A549 (cell line): ENCODE measurements around the gene CILP2. TPM values are rescaled to one million over a fixed set of nuclear protein-coding genes. Genes with fewer than 3 reads are reported as not detected.

Source experiments
- ATAC-seq, 2 experiments: fragments of 200-7000 bp in 1 of 2; fragments of >200 bp in 1 of 2; cut with Nextera tagmentation in 1 of 2; cut with Tn5 transposase in 1 of 2; 3 replicates each; pipeline versions ENCODE4 v1.8.0 to v1.9.1; 2018 to 2020; ENCODE audit warnings: mild to moderate bottlenecking in 1 of 2, moderate library complexity in 1 of 2
- CTCF ChIA-PET: fragments of 300-600 bp; sonication (Branson Sonifier 250); formaldehyde crosslinking; extraction: SDS; loops from one replicate; lab custom pipeline; 2021; ENCODE audit warnings: antibody characterized with exemption, inconsistent platforms; lab: Yijun Ruan, JAX
- POLR2A ChIA-PET: fragments of 350-600 bp; formaldehyde crosslinking; extraction: SDS; loops from one replicate; lab custom pipeline; 2021; ENCODE audit warnings: antibody characterized with exemption, inconsistent platforms; lab: Yijun Ruan, JAX
- DNase-seq, 2 experiments: peaks; one replicate each; pipeline versions ENCODE4 v3.0.0 to v3.0.0-alpha.2; 2011 to 2016; ENCODE audit warnings: low read depth in 1 of 2, low spot score in 1 of 2
- FAIRE-seq: peaks from 2 replicates; lab custom pipeline; 2011; peaks lifted over from hg19 to GRCh38; lab: Jason Lieb, UNC
- H3K27ac ChIP-seq, 2 experiments: fragments of >200 bp; sonication (Bioruptor Twin); formaldehyde crosslinking; 3 replicates each; pipeline ENCODE4 v1.5.1; 2016 to 2017
- H3K4me1 ChIP-seq: fragments of >200 bp; sonication (Bioruptor Twin); formaldehyde crosslinking; 3 replicates; pipeline ENCODE4 v1.6.1; 2016
- H3K4me2 ChIP-seq: fragments of >200 bp; sonication (Bioruptor Twin); formaldehyde crosslinking; 3 replicates; pipeline ENCODE4 v1.6.1; 2016
- H3K4me3 ChIP-seq: fragments of >200 bp; sonication (Bioruptor Twin); formaldehyde crosslinking; 3 replicates; pipeline ENCODE4 v1.5.1; 2016
- H3K9me3 ChIP-seq: fragments of >200 bp; sonication (Bioruptor Twin); formaldehyde crosslinking; 3 replicates; pipeline ENCODE4 v1.6.1; 2016
- BHLHE40 ChIP-seq: IDR thresholded peaks from 2 replicates; pipeline ENCODE4 v1.6.1; 2012; ENCODE audit warnings: low read depth, low read length, inconsistent platforms
- CBX8 ChIP-seq: fragments of 200-600 bp; sonication (generic); IDR thresholded peaks from 2 replicates; pipeline ENCODE4 v1.6.1; 2016
- CEBPB ChIP-seq, 2 experiments: fragments of >200 bp in 1 of 2; sonication (Bioruptor Twin) in 1 of 2; formaldehyde crosslinking in 1 of 2; IDR thresholded peaks; 2 replicates each; pipeline ENCODE4 v1.6.1; 2012 to 2016
- EHMT2 ChIP-seq: fragments of 200-600 bp; sonication (generic); IDR thresholded peaks from 2 replicates; pipeline ENCODE4 v1.6.1; 2016; ENCODE audit warnings: antibody characterized with exemption, low read depth, mild to moderate bottlenecking, moderate library complexity
- FOXS1 ChIP-seq: fragments of 250-450 bp; sonication (Bioruptor Pico); IDR thresholded peaks from 2 replicates; pipeline ENCODE4 v1.5.0; 2020; ENCODE audit warnings: mild to moderate bottlenecking, moderate library complexity
- GATA3 ChIP-seq: IDR thresholded peaks from 2 replicates; pipeline ENCODE4 v1.6.1; 2012; ENCODE audit warnings: borderline replicate concordance
- HEYL ChIP-seq: fragments of 250-450 bp; sonication (Bioruptor Pico); IDR thresholded peaks from 2 replicates; pipeline ENCODE4 v1.8.0; 2021; ENCODE audit warnings: mild to moderate bottlenecking, moderate library complexity
- HOXB13 ChIP-seq: fragments of 250-450 bp; sonication (Bioruptor Pico); IDR thresholded peaks from 2 replicates; pipeline ENCODE4 v1.5.0; 2020; ENCODE audit warnings: low read depth, mild to moderate bottlenecking, moderate library complexity
- HOXB5 ChIP-seq: fragments of 250-450 bp; sonication (Bioruptor Pico); IDR thresholded peaks from 2 replicates; pipeline ENCODE4 v1.5.0; 2020; ENCODE audit warnings: mild to moderate bottlenecking, moderate library complexity
- JUN ChIP-seq, 2 experiments: fragments of >200 bp; sonication (Bioruptor Twin); formaldehyde crosslinking; IDR thresholded peaks; 2 replicates in 1 of 2; 3 replicates in 1 of 2; pipeline ENCODE4 v1.6.1; 2016 to 2017
- KDM5A ChIP-seq: fragments of 200-600 bp; sonication (generic); IDR thresholded peaks from 2 replicates; pipeline ENCODE4 v1.6.1; 2016; ENCODE audit warnings: antibody characterized with exemption, mild to moderate bottlenecking
- MAFK ChIP-seq: fragments of 450-650 bp; IDR thresholded peaks from 2 replicates; pipeline ENCODE4 v1.6.1; 2014; ENCODE audit not compliant: partially characterized antibody
- MAZ ChIP-seq: fragments of 150-350 bp; IDR thresholded peaks from 2 replicates; pipeline ENCODE4 v1.6.1; 2014; ENCODE audit warnings: antibody characterized with exemption, low read depth, low read length, borderline replicate concordance
- NFE2L2 ChIP-seq: fragments of 150-350 bp; conservative IDR thresholded peaks from 2 replicates; pipeline ENCODE4 v1.6.1; 2014; ENCODE audit warnings: low read length
- NPAS2 ChIP-seq: fragments of 250-450 bp; sonication (Bioruptor Pico); IDR thresholded peaks from 2 replicates; pipeline ENCODE4 v1.8.0; 2022; ENCODE audit warnings: mild to moderate bottlenecking, moderate library complexity, borderline replicate concordance
- PHF8 ChIP-seq: fragments of 200-600 bp; sonication (generic); IDR thresholded peaks from 2 replicates; pipeline ENCODE4 v1.6.1; 2016; ENCODE audit warnings: low read depth, mild to moderate bottlenecking, antibody characterized with exemption, moderate library complexity, borderline replicate concordance
- POLR2AphosphoS2 ChIP-seq: conservative IDR thresholded peaks from 2 replicates; pipeline ENCODE4 v1.6.1; 2012; ENCODE audit warnings: low read length, improper control_type of control experiment, inconsistent platforms
- RAD21 ChIP-seq, 2 experiments: fragments of >200 bp in 1 of 2; sonication (Bioruptor Twin) in 1 of 2; formaldehyde crosslinking in 1 of 2; IDR thresholded peaks in 1 of 2; conservative IDR thresholded peaks in 1 of 2; 2 replicates in 1 of 2; 3 replicates in 1 of 2; pipeline ENCODE4 v1.6.1; 2012 to 2018; ENCODE audit warnings: inconsistent platforms in 1 of 2
- RARB ChIP-seq: fragments of 250-450 bp; sonication (Bioruptor Pico); IDR thresholded peaks from 2 replicates; pipeline ENCODE4 v1.8.0; 2021; ENCODE audit warnings: mild to moderate bottlenecking, moderate library complexity
- RFX5 ChIP-seq: fragments of 450-650 bp; IDR thresholded peaks from 2 replicates; pipeline ENCODE4 v1.7.1; 2014; ENCODE audit warnings: antibody characterized with exemption, mild to moderate bottlenecking, moderate library complexity
- SMC3 ChIP-seq: fragments of >200 bp; sonication (Bioruptor Twin); formaldehyde crosslinking; IDR thresholded peaks from 3 replicates; pipeline ENCODE4 v1.6.1; 2018; ENCODE audit warnings: inconsistent platforms
- SREBF2 ChIP-seq: fragments of 450-650 bp; IDR thresholded peaks from 2 replicates; pipeline ENCODE4 v1.6.1; 2014; ENCODE audit warnings: mild to moderate bottlenecking, moderate library complexity
- TP53 ChIP-seq: fragments of 250-450 bp; sonication (Bioruptor Pico); IDR thresholded peaks from 2 replicates; pipeline ENCODE4 v1.5.0; 2021; ENCODE audit warnings: mild to moderate bottlenecking, moderate library complexity
- ZC3H11A ChIP-seq: fragments of 450-650 bp; IDR thresholded peaks from 2 replicates; pipeline ENCODE4 v1.6.1; 2014; ENCODE audit warnings: antibody characterized with exemption, mild to moderate bottlenecking
- ZNF302 ChIP-seq: fragments of 250-450 bp; sonication (Bioruptor Pico); IDR thresholded peaks from 2 replicates; pipeline ENCODE4 v1.9.0; 2021; ENCODE audit warnings: inconsistent platforms, mild to moderate bottlenecking, moderate library complexity
- ZSCAN20 ChIP-seq: fragments of 250-450 bp; sonication (Bioruptor Pico); IDR thresholded peaks from 2 replicates; pipeline ENCODE4 v1.8.0; 2022; ENCODE audit warnings: mild to moderate bottlenecking, moderate library complexity
- WGBS: methylation state at CpG from one replicate; pipeline ENCODE4 v1.1.6; 2017; ENCODE audit errors: missing lambda C conversion rate; 5-methylcytosine and 5-hydroxymethylcytosine counted together
- polyA plus RNA-seq, 4 experiments: library from polyadenylated mRNA; depleted of rRNA in 3 of 4; stranded (reverse); fragments of >200 nt; fragmentation: RNase III in 1 of 4; extraction: RNeasy Plus Mini Kit Qiagen cat#74134 plus additional on column Dnase treatment in 1 of 4; gene quantifications; 2 replicates in 3 of 4; 3 replicates in 1 of 4; pipeline ENCODE4 v1.2.3, GENCODE V29; 2011 to 2017
- TF ChIP-seq, protein P1 (sequence below): fragments of >200 bp; sonication (Bioruptor Twin); formaldehyde crosslinking; IDR thresholded peaks from 3 replicates; pipeline ENCODE4 v1.6.1; 2016
- TF ChIP-seq, protein P2 (sequence below): fragments of 200-600 bp; sonication (generic); IDR thresholded peaks from 2 replicates; pipeline ENCODE4 v1.6.1; 2016; ENCODE audit warnings: antibody characterized with exemption, mild to moderate bottlenecking, moderate library complexity
- TF ChIP-seq, protein P3 (sequence below): IDR thresholded peaks from 2 replicates; pipeline ENCODE4 v1.6.1; 2012
- TF ChIP-seq, protein P4 (sequence below): fragments of >200 bp; sonication (Bioruptor Twin); formaldehyde crosslinking; IDR thresholded peaks from 2 replicates; pipeline ENCODE4 v1.6.1; 2016

CILP2 gene
- polyA plus RNA-seq, 2 of the 4 experiments (the other 2 are of a cell fraction): 0.17 TPM

DNA sequence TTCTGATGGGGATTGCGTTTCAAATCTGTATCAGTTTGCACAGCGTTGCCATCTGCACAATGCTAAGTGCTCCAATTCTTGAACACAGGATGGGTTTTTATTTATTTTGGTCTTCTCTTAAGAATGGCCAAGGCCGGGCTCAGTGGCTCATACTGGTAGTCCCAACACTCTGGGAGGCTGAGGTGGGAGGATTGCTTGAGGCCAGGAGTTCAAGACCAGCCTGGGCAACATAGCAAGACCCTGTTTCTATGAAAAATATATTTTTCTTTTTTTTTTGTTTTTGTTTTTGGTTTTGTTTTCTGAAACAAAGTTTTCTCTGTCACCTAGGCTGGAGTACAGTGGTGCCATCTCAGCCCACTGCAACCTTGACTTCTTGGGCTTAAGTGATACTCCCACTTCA is 14.9 kb upstream of the CILP2 start (continued):
- TF ChIP-seq, protein P1, sequence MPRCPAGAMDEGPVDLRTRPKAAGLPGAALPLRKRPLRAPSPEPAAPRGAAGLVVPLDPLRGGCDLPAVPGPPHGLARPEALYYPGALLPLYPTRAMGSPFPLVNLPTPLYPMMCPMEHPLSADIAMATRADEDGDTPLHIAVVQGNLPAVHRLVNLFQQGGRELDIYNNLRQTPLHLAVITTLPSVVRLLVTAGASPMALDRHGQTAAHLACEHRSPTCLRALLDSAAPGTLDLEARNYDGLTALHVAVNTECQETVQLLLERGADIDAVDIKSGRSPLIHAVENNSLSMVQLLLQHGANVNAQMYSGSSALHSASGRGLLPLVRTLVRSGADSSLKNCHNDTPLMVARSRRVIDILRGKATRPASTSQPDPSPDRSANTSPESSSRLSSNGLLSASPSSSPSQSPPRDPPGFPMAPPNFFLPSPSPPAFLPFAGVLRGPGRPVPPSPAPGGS: no peak
- no peak for TF ChIP-seq JUN (IDR thresholded peaks at IDR 0.05)

DNA sequence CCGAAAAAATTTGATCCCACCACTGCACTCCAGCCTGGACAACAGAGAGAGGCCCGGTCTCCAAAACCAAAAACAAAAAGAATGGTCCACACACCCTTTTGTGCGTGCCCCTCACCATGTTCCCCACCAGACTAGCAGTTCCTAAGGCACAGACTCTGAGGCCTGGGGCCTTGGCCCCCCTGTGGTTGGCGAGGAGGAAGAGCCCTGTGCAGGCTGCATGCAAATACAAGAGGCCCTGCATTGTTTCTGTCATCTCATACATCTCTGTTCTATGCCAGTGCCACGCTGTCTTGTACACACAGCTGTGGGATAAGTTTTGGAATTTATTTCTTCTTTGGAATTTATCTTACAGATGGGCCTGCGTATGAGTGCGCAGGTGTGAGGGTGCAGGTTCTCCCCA is 14.0 kb upstream of the CILP2 start:
- FAIRE-seq (no peak), DNase-seq (no peak), ATAC-seq (no peak)
- 83% methylated on average over 6 of the region's 7 CpGs for WGBS
- POLR2A ChIA-PET: no interaction called here
- Histone ChIP-seq H3K9me3 (no peaks in the 10 kb centered on the region), H3K4me3 (no peak overlapping the region), H3K27ac (no peak overlapping the region), H3K4me2 (no peak overlapping the region), H3K4me1 (no peaks in the 10 kb centered on the region)
- CTCF ChIA-PET: interaction anchor here (0.6 kb wide), 1 partner anchor 88 kb away, joined by 4 read pairs; no protein-coding TSS in a partner anchor
- TF ChIP-seq FOXS1 (no peak), HEYL (no peak), RFX5 (no peak), HOXB5 (CRISPR knock-in tag) (no peak), NPAS2 (CRISPR knock-in tag) (no peak), TP53 (CRISPR knock-in tag) (no peak), RAD21 (conservative IDR thresholded peaks at IDR 0.05 in 1 of 2, IDR thresholded peaks at IDR 0.05 in 1 of 2) (no peak), CBX8 (no peak), SREBF2 (no peak), PHF8 (no peak), ZNF302 (no peak), HOXB13 (CRISPR knock-in tag) (no peak), NFE2L2 (no peak), MAZ (no peak), JUN (IDR thresholded peaks at IDR 0.05) (no peak), RARB (CRISPR knock-in tag) (no peak)
- TF ChIP-seq, protein P2, sequence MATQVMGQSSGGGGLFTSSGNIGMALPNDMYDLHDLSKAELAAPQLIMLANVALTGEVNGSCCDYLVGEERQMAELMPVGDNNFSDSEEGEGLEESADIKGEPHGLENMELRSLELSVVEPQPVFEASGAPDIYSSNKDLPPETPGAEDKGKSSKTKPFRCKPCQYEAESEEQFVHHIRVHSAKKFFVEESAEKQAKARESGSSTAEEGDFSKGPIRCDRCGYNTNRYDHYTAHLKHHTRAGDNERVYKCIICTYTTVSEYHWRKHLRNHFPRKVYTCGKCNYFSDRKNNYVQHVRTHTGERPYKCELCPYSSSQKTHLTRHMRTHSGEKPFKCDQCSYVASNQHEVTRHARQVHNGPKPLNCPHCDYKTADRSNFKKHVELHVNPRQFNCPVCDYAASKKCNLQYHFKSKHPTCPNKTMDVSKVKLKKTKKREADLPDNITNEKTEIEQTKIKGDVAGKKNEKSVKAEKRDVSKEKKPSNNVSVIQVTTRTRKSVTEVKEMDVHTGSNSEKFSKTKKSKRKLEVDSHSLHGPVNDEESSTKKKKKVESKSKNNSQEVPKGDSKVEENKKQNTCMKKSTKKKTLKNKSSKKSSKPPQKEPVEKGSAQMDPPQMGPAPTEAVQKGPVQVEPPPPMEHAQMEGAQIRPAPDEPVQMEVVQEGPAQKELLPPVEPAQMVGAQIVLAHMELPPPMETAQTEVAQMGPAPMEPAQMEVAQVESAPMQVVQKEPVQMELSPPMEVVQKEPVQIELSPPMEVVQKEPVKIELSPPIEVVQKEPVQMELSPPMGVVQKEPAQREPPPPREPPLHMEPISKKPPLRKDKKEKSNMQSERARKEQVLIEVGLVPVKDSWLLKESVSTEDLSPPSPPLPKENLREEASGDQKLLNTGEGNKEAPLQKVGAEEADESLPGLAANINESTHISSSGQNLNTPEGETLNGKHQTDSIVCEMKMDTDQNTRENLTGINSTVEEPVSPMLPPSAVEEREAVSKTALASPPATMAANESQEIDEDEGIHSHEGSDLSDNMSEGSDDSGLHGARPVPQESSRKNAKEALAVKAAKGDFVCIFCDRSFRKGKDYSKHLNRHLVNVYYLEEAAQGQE: no peak

DNA sequence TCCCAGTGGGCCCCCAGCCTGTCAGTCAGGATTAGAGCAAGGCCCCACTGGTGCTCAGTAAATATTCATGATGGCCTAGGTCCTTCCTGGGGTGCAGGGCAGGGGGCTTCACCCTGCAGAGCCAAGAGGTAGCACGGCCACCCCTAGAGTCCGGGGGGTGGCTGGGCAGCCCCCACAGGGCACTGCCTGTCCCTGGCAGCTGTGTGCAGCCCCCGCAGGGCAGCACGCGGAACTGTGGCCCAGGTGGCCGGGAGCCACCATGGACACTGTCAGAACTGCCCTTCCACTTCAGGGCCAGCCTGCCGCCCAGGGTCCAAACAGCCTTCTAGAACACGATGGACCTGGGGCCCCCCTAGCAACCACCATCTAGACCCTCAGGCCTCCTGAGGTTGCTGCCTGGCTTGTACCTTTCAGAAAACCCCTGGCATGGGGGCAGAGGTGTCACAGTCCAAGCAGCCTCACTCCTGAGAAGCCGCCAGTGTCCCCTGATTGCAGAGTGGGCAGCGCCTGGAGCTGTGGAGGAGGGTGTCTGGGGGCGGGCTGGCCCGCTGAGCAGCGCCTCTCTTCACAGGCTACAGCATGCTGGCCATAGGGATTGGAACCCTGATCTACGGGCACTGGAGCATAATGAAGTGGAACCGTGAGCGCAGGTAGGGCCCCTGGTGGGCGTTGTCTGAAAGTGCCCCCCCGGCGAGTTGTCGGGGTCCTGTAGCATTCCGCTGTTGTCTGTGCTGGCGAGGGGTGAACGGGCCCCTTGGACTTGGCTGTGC is 12.3 kb upstream of the CILP2 start:
- no peaks in the 10 kb centered on the region for H3K9me3 ChIP-seq
- ChIA-PET POLR2A (no interaction called here), CTCF (interaction anchor here (0.6 to 0.8 kb wide), 2 partner anchors 35 to 450 kb away, joined by 3 read pairs; no protein-coding TSS in a partner anchor)
- FAIRE-seq (no peak), DNase-seq (no peak), ATAC-seq (no peak)
- no peaks in the 10 kb centered on the region for H3K4me1 ChIP-seq
- 86% methylated on average over 2 of the region's 23 CpGs for WGBS
- TF ChIP-seq GATA3 (no peak), RAD21 (conservative IDR thresholded peaks at IDR 0.05 in 1 of 2, IDR thresholded peaks at IDR 0.05 in 1 of 2) (no peak), MAFK (no peak), KDM5A (no peak), CEBPB (IDR thresholded peaks at IDR 0.05) (no peak), ZSCAN20 (CRISPR knock-in tag) (no peak), ZC3H11A (no peak), SMC3 (no peak), BHLHE40 (no peak), POLR2AphosphoS2 (no peak), EHMT2 (no peak)
- TF ChIP-seq, protein P3, sequence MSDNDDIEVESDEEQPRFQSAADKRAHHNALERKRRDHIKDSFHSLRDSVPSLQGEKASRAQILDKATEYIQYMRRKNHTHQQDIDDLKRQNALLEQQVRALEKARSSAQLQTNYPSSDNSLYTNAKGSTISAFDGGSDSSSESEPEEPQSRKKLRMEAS: no peak
- TF ChIP-seq, protein P4, sequence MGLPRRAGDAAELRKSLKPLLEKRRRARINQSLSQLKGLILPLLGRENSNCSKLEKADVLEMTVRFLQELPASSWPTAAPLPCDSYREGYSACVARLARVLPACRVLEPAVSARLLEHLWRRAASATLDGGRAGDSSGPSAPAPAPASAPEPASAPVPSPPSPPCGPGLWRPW: no peak
- no peak overlapping the region for H3K27ac ChIP-seq
- H3K4me2 ChIP-seq: no peak overlapping the region
- H3K4me3 ChIP-seq: no peak overlapping the region
